ENCODE data around the gene TREH. TPM values are rescaled to one million over a fixed set of nuclear protein-coding genes. Genes with fewer than 3 reads are reported as not detected.

TREH gene
- total RNA-seq, 2 experiments from 2014 or later, result not detected

GRCh38 chr11:118652681-118653181, 26.7 kb downstream of the TREH start:
- Mint-ChIP-seq H3K4me3 (no peak overlapping the region), H3K9me3 (no peaks in the 10 kb centered on the region), H3K36me3 (ENCODE audit: low read depth) (no peaks in the 10 kb centered on the region), H3K4me1 (ENCODE audit: low read depth) (peaks cover 9% of the 10 kb centered on the region), H3K27me3 (ENCODE audit: low read depth) (no peaks in the 10 kb centered on the region), H3K27ac (no peak overlapping the region)
- CTCF ChIA-PET, result interaction anchor here (1.2 kb wide), 1 partner anchor 10 kb away, joined by 3 read pairs; no protein-coding TSS in a partner anchor
- intact Hi-C loops (cut with micrococcal nuclease), result no loop called here
- no peak for DNase-seq

GRCh38 chr11:118651820-118652219, 27.6 kb downstream of the TREH start:
- DNase-seq, result no peak
- no peak overlapping the region for H3K4me3 Mint-ChIP-seq
- peaks cover 9% of the 10 kb centered on the region for H3K4me1 Mint-ChIP-seq (ENCODE audit: low read depth)
- CTCF ChIA-PET, result no interaction called here
- no peaks in the 10 kb centered on the region for H3K27me3 Mint-ChIP-seq (ENCODE audit: low read depth)
- no peak overlapping the region for H3K27ac Mint-ChIP-seq
- intact Hi-C loops (cut with micrococcal nuclease), result no loop called here
- no peaks in the 10 kb centered on the region for H3K9me3 Mint-ChIP-seq
- no peaks in the 10 kb centered on the region for H3K36me3 Mint-ChIP-seq (ENCODE audit: low read depth)

- CTCF ChIA-PET, result no interaction called here
- H3K27me3 Mint-ChIP-seq (ENCODE audit: low read depth), result no peaks in the 10 kb centered on the region
Measured at GRCh38 chr11:118650366-118650765, 29.1 kb downstream of the TREH start.

GRCh38 chr11:118649941-118650340, 29.5 kb downstream of the TREH start:
- Mint-ChIP-seq H3K9me3 (no peaks in the 10 kb centered on the region), H3K4me3 (no peak overlapping the region), H3K36me3 (ENCODE audit: low read depth) (no peaks in the 10 kb centered on the region), H3K27me3 (ENCODE audit: low read depth) (no peaks in the 10 kb centered on the region), H3K27ac (no peak overlapping the region), H3K4me1 (ENCODE audit: low read depth) (peaks cover 9% of the 10 kb centered on the region)
- intact Hi-C loops (cut with micrococcal nuclease), result no loop called here
- CTCF ChIA-PET, result no interaction called here
- DNase-seq, result no peak

More at GRCh38 chr11:118650366-118650765, 29.1 kb downstream of the TREH start:
- H3K4me3 Mint-ChIP-seq, result no peak overlapping the region
- peaks cover 9% of the 10 kb centered on the region for H3K4me1 Mint-ChIP-seq (ENCODE audit: low read depth)
- no peak overlapping the region for H3K27ac Mint-ChIP-seq
- intact Hi-C loops (cut with micrococcal nuclease), result no loop called here
- no peaks in the 10 kb centered on the region for H3K36me3 Mint-ChIP-seq (ENCODE audit: low read depth)
- no peaks in the 10 kb centered on the region for H3K9me3 Mint-ChIP-seq
- no peak for DNase-seq

- no peak overlapping the region for H3K4me3 Mint-ChIP-seq
- no peak overlapping the region for H3K27ac Mint-ChIP-seq
- intact Hi-C loops (cut with micrococcal nuclease), result no loop called here
- peaks cover 9% of the 10 kb centered on the region for H3K4me1 Mint-ChIP-seq (ENCODE audit: low read depth)
- DNase-seq, result no peak
- CTCF ChIA-PET, result no interaction called here
- no peaks in the 10 kb centered on the region for H3K9me3 Mint-ChIP-seq
- no peaks in the 10 kb centered on the region for H3K36me3 Mint-ChIP-seq (ENCODE audit: low read depth)
- H3K27me3 Mint-ChIP-seq (ENCODE audit: low read depth), result no peaks in the 10 kb centered on the region
Measured at GRCh38 chr11:118648291-118648690, 31.2 kb downstream of the TREH start.

- no peaks in the 10 kb centered on the region for H3K4me1 Mint-ChIP-seq (ENCODE audit: low read depth)
- no peaks in the 10 kb centered on the region for H3K9me3 Mint-ChIP-seq
- intact Hi-C loops (cut with micrococcal nuclease), result no loop called here
- no peak overlapping the region for H3K4me3 Mint-ChIP-seq
- H3K36me3 Mint-ChIP-seq (ENCODE audit: low read depth), result no peaks in the 10 kb centered on the region
- no peak for DNase-seq
- H3K27me3 Mint-ChIP-seq (ENCODE audit: low read depth), result no peaks in the 10 kb centered on the region
- CTCF ChIA-PET, result interaction anchor here (0.6 to 1.3 kb wide), 3 partner anchors 10 to 35 kb away, joined by 3 read pairs; no protein-coding TSS in a partner anchor
- no peak overlapping the region for H3K27ac Mint-ChIP-seq
Measured at GRCh38 chr11:118646393-118646792, 33.1 kb downstream of the TREH start.

- intact Hi-C loops (cut with micrococcal nuclease), result no loop called here
- CTCF ChIA-PET, result no interaction called here
- H3K4me1 Mint-ChIP-seq (ENCODE audit: low read depth), result no peaks in the 10 kb centered on the region
- DNase-seq, result no peak
- no peaks in the 10 kb centered on the region for H3K36me3 Mint-ChIP-seq (ENCODE audit: low read depth)
- no peaks in the 10 kb centered on the region for H3K9me3 Mint-ChIP-seq
- H3K27ac Mint-ChIP-seq, result no peak overlapping the region
- no peaks in the 10 kb centered on the region for H3K27me3 Mint-ChIP-seq (ENCODE audit: low read depth)
- H3K4me3 Mint-ChIP-seq, result no peak overlapping the region
Measured at GRCh38 chr11:118645066-118645715, 34.3 kb downstream of the TREH start.

GRCh38 chr11:118644496-118644895, 35.0 kb downstream of the TREH start:
- CTCF ChIA-PET, result no interaction called here

GRCh38 chr11:118643995-118644345, 35.5 kb downstream of the TREH start:
- no peaks in the 10 kb centered on the region for H3K36me3 Mint-ChIP-seq (ENCODE audit: low read depth)
- intact Hi-C loops (cut with micrococcal nuclease), result no loop called here
- CTCF ChIA-PET, result no interaction called here

More at GRCh38 chr11:118644496-118644895, 35.0 kb downstream of the TREH start:
- DNase-seq, result no peak
- no peaks in the 10 kb centered on the region for H3K27me3 Mint-ChIP-seq (ENCODE audit: low read depth)
- no peaks in the 10 kb centered on the region for H3K36me3 Mint-ChIP-seq (ENCODE audit: low read depth)
- no peak overlapping the region for H3K27ac Mint-ChIP-seq
- intact Hi-C loops (cut with micrococcal nuclease), result no loop called here
- no peaks in the 10 kb centered on the region for H3K9me3 Mint-ChIP-seq
- H3K4me1 Mint-ChIP-seq (ENCODE audit: low read depth), result no peaks in the 10 kb centered on the region
- no peak overlapping the region for H3K4me3 Mint-ChIP-seq

GRCh38 chr11:118643142-118643994, 36.1 kb downstream of the TREH start:
- Mint-ChIP-seq H3K36me3 (ENCODE audit: low read depth) (no peaks in the 10 kb centered on the region), H3K4me3 (no peak overlapping the region), H3K9me3 (no peaks in the 10 kb centered on the region), H3K27ac (no peak overlapping the region), H3K27me3 (ENCODE audit: low read depth) (no peaks in the 10 kb centered on the region), H3K4me1 (ENCODE audit: low read depth) (no peaks in the 10 kb centered on the region)
- CTCF ChIA-PET, result interaction anchor here (0.9 to 1.2 kb wide), 2 partner anchors 10 to 16 kb away, joined by 3 read pairs; no protein-coding TSS in a partner anchor
- no peak for DNase-seq
- intact Hi-C loops (cut with micrococcal nuclease), result no loop called here

More at GRCh38 chr11:118643995-118644345, 35.5 kb downstream of the TREH start:
- Mint-ChIP-seq H3K9me3 (no peaks in the 10 kb centered on the region), H3K4me3 (no peak overlapping the region), H3K27ac (no peak overlapping the region), H3K27me3 (ENCODE audit: low read depth) (no peaks in the 10 kb centered on the region), H3K4me1 (ENCODE audit: low read depth) (no peaks in the 10 kb centered on the region)
- DNase-seq, result no peak

- Mint-ChIP-seq H3K9me3 (no peaks in the 10 kb centered on the region), H3K27me3 (ENCODE audit: low read depth) (no peaks in the 10 kb centered on the region), H3K36me3 (ENCODE audit: low read depth) (no peaks in the 10 kb centered on the region), H3K27ac (no peak overlapping the region), H3K4me3 (no peak overlapping the region), H3K4me1 (ENCODE audit: low read depth) (no peaks in the 10 kb centered on the region)
- CTCF ChIA-PET, result interaction anchor here (1.0 kb wide), 1 partner anchor 47 kb away, joined by 3 read pairs; no protein-coding TSS in a partner anchor
- intact Hi-C loops (cut with micrococcal nuclease), result no loop called here
- no peak for DNase-seq
Measured at GRCh38 chr11:118641397-118642019, 37.9 kb downstream of the TREH start.

- CTCF ChIA-PET, result interaction anchor here (0.7 to 1.2 kb wide), 3 partner anchors 20 to 48 kb away, joined by 3 read pairs; no protein-coding TSS in a partner anchor
Measured at GRCh38 chr11:118640332-118641154, 38.9 kb downstream of the TREH start.

More at GRCh38 chr11:118640332-118641154, 38.9 kb downstream of the TREH start:
- H3K36me3 Mint-ChIP-seq (ENCODE audit: low read depth), result no peaks in the 10 kb centered on the region
- intact Hi-C loops (cut with micrococcal nuclease), result no loop called here
- H3K4me3 Mint-ChIP-seq, result no peak overlapping the region
- no peak overlapping the region for H3K27ac Mint-ChIP-seq
- no peak for DNase-seq
- H3K9me3 Mint-ChIP-seq, result no peaks in the 10 kb centered on the region
- H3K27me3 Mint-ChIP-seq (ENCODE audit: low read depth), result no peaks in the 10 kb centered on the region
- H3K4me1 Mint-ChIP-seq (ENCODE audit: low read depth), result no peaks in the 10 kb centered on the region
